SJCRH30 (cell line): ENCODE data around the gene GNAQ. TPM values are rescaled to one million over a fixed set of nuclear protein-coding genes. Genes with fewer than 3 reads are reported as not detected.
"Not testable (repeated sequence)": the region's sequence is repeated elsewhere in the genome, so short reads cannot be mapped to it uniquely, and the experiment has no call there.

Experiments
- DNase-seq, 2 experiments: peaks; one replicate each; pipeline ENCODE4 v3.0.0-alpha.2; 2015 to 2020
- H3K27ac ChIP-seq: fragments of 250-450 bp; sonication (Bioruptor Pico); 2 replicates; pipeline ENCODE4 v1.5.1; 2020; ENCODE audit warnings: mild to moderate bottlenecking, moderate library complexity
- H3K27me3 ChIP-seq: fragments of 250-450 bp; sonication (Bioruptor Pico); 2 replicates; pipeline ENCODE4 v1.5.1; 2020; ENCODE audit warnings: mild to moderate bottlenecking, moderate library complexity
- H3K36me3 ChIP-seq: fragments of 250-450 bp; sonication (Bioruptor Pico); 2 replicates; pipeline ENCODE4 v1.5.1; 2020; ENCODE audit warnings: mild to moderate bottlenecking, moderate library complexity
- H3K4me1 ChIP-seq: fragments of 250-450 bp; sonication (Bioruptor Pico); 2 replicates; pipeline ENCODE4 v1.5.1; 2020; ENCODE audit warnings: mild to moderate bottlenecking, moderate library complexity
- H3K4me3 ChIP-seq: fragments of 250-450 bp; sonication (Bioruptor Pico); 2 replicates; pipeline ENCODE4 v1.5.1; 2020; ENCODE audit warnings: mild to moderate bottlenecking, moderate library complexity
- H3K9me3 ChIP-seq: fragments of 250-450 bp; sonication (Bioruptor Pico); replicated peaks from 2 replicates; pipeline ENCODE4 v1.5.1; 2020; ENCODE audit warnings: mild to moderate bottlenecking, moderate library complexity
- total RNA-seq: library from RNA; depleted of rRNA; stranded (reverse); fragments of >200 nt; shearing (Covaris generic); gene quantifications from 2 replicates; pipeline ENCODE4 v1.2.3, GENCODE V29; 2014

GNAQ gene
- total RNA-seq, 1 experiment from 2014 or later, result 28.8 TPM

GRCh38 chr9:77702521-77703390 lies 328.9 kb downstream of the GNAQ start:
- not testable (repeated sequence) for H3K4me1 ChIP-seq, H3K27ac ChIP-seq, DNase-seq, H3K9me3 ChIP-seq, H3K36me3 ChIP-seq, H3K27me3 ChIP-seq, H3K4me3 ChIP-seq

- no peaks in the 10 kb centered on the region for H3K9me3 ChIP-seq
These were observed 334.2 kb downstream of the GNAQ start for GRCh38 chr9:77697238-77697984.

GRCh38 chr9:77690723-77691122 lies 340.9 kb downstream of the GNAQ start:
- peak in 1 of 2 experiments; percentile 31 for DNase-seq
- not testable (repeated sequence) for H3K4me3 ChIP-seq, H3K27me3 ChIP-seq, H3K9me3 ChIP-seq, H3K36me3 ChIP-seq, H3K4me1 ChIP-seq, H3K27ac ChIP-seq

More at GRCh38 chr9:77697238-77697984, 334.2 kb downstream of the GNAQ start:
- no peak for DNase-seq
- Histone ChIP-seq H3K4me1 (no peaks in the 10 kb centered on the region), H3K27me3 (no peaks in the 10 kb centered on the region), H3K4me3 (no peak overlapping the region), H3K36me3 (no peaks in the 10 kb centered on the region), H3K27ac (no peak overlapping the region)

GRCh38 chr9:77690119-77690518 lies 341.5 kb downstream of the GNAQ start:
- not testable (repeated sequence) for DNase-seq, H3K27me3 ChIP-seq, H3K4me3 ChIP-seq

GRCh38 chr9:77687737-77688136 lies 343.9 kb downstream of the GNAQ start:
- not testable (repeated sequence) for H3K36me3 ChIP-seq, H3K27ac ChIP-seq, DNase-seq, H3K27me3 ChIP-seq, H3K4me1 ChIP-seq, H3K9me3 ChIP-seq, H3K4me3 ChIP-seq

More at GRCh38 chr9:77690119-77690518, 341.5 kb downstream of the GNAQ start:
- H3K27ac ChIP-seq, H3K4me1 ChIP-seq, H3K36me3 ChIP-seq, H3K9me3 ChIP-seq: not testable (repeated sequence)

GRCh38 chr9:77680581-77680980 lies 351.0 kb downstream of the GNAQ start:
- H3K36me3 ChIP-seq, result no peaks in the 10 kb centered on the region
- H3K27me3 ChIP-seq, result no peaks in the 10 kb centered on the region
- H3K4me1 ChIP-seq, result no peaks in the 10 kb centered on the region
- H3K27ac ChIP-seq, result no peak overlapping the region
- DNase-seq, result no peak
- no peak overlapping the region for H3K4me3 ChIP-seq
- no peaks in the 10 kb centered on the region for H3K9me3 ChIP-seq

GRCh38 chr9:77679661-77680368 lies 351.8 kb downstream of the GNAQ start:
- no peaks in the 10 kb centered on the region; the same call in 1 of the 2 replicates for H3K27me3 ChIP-seq
- H3K27ac ChIP-seq, result no peak overlapping the region
- H3K4me3 ChIP-seq, result no peak overlapping the region
- no peak for DNase-seq
- no peaks in the 10 kb centered on the region for H3K36me3 ChIP-seq
- H3K9me3 ChIP-seq, result no peaks in the 10 kb centered on the region
- H3K4me1 ChIP-seq, result no peaks in the 10 kb centered on the region

GRCh38 chr9:77679088-77679487 lies 352.5 kb downstream of the GNAQ start:
- Histone ChIP-seq H3K27ac (no peak overlapping the region), H3K9me3 (no peaks in the 10 kb centered on the region), H3K36me3 (no peaks in the 10 kb centered on the region), H3K27me3 (no peaks in the 10 kb centered on the region; the same call in 1 of the 2 replicates), H3K4me3 (no peak overlapping the region), H3K4me1 (no peaks in the 10 kb centered on the region)
- no peak for DNase-seq

GRCh38 chr9:77677957-77678535 lies 353.6 kb downstream of the GNAQ start:
- Histone ChIP-seq H3K27me3 (no peaks in the 10 kb centered on the region; the same call in 1 of the 2 replicates), H3K36me3 (no peaks in the 10 kb centered on the region), H3K4me3 (no peak overlapping the region), H3K4me1 (no peaks in the 10 kb centered on the region), H3K27ac (no peak overlapping the region), H3K9me3 (no peaks in the 10 kb centered on the region; the same call in 1 of the 2 replicates)
- no peak for DNase-seq

GRCh38 chr9:77677397-77677796 lies 354.2 kb downstream of the GNAQ start:
- Histone ChIP-seq H3K4me1 (no peaks in the 10 kb centered on the region), H3K27me3 (no peaks in the 10 kb centered on the region; the same call in 1 of the 2 replicates), H3K27ac (no peak overlapping the region), H3K4me3 (no peak overlapping the region), H3K36me3 (no peaks in the 10 kb centered on the region), H3K9me3 (no peaks in the 10 kb centered on the region; the same call in 1 of the 2 replicates)
- no peak for DNase-seq

GRCh38 chr9:77673941-77674791 lies 357.4 kb downstream of the GNAQ start:
- Histone ChIP-seq H3K9me3 (no peaks in the 10 kb centered on the region; the same call in 1 of the 2 replicates), H3K36me3 (no peaks in the 10 kb centered on the region), H3K27ac (no peak overlapping the region), H3K4me3 (no peak overlapping the region), H3K27me3 (no peaks in the 10 kb centered on the region; the same call in 1 of the 2 replicates), H3K4me1 (no peaks in the 10 kb centered on the region)
- peak in 1 of 2 experiments; percentile 17 for DNase-seq

GRCh38 chr9:77672183-77672582 lies 359.4 kb downstream of the GNAQ start:
- H3K27ac ChIP-seq, result no peak overlapping the region
- no peaks in the 10 kb centered on the region for H3K36me3 ChIP-seq
- no peaks in the 10 kb centered on the region; the same call in 1 of the 2 replicates for H3K9me3 ChIP-seq
- no peaks in the 10 kb centered on the region for H3K4me1 ChIP-seq
- H3K4me3 ChIP-seq, result no peak overlapping the region
- H3K27me3 ChIP-seq, result no peaks in the 10 kb centered on the region; the same call in 1 of the 2 replicates
- no peak for DNase-seq

GRCh38 chr9:77667151-77667550 lies 364.5 kb downstream of the GNAQ start:
- H3K27me3 ChIP-seq, result no peaks in the 10 kb centered on the region
- H3K4me3 ChIP-seq, result no peak overlapping the region
- no peak for DNase-seq

More at GRCh38 chr9:77667151-77667550, 364.5 kb downstream of the GNAQ start:
- no peaks in the 10 kb centered on the region for H3K9me3 ChIP-seq
- no peaks in the 10 kb centered on the region for H3K36me3 ChIP-seq
- no peak overlapping the region for H3K27ac ChIP-seq
- H3K4me1 ChIP-seq, result peaks cover 3% of the 10 kb centered on the region; the same call in 1 of the 2 replicates
